Measurements from ENCODE around the gene UGT1A3. TPM values are rescaled to one million over a fixed set of nuclear protein-coding genes. Genes with fewer than 3 reads are reported as not detected.

The UGT1A3 gene
- total RNA-seq, 1 donor from 2014 or later = not detected

GRCh38 chr2:233691443-233692433 lies 37.1 kb upstream of the UGT1A3 start:
- H3K27me3 ChIP-seq (ENCODE audit: control insufficient read depth, insufficient read depth, low read length) = no peaks in the 10 kb centered on the region
- no peak for TF ChIP-seq CTCF (IDR thresholded peaks at IDR 0.05; ENCODE audit: insufficient read depth, low read length, poor library complexity, severe bottlenecking)
- no peaks in the 10 kb centered on the region for H3K36me3 ChIP-seq (ENCODE audit: control insufficient read depth, insufficient read depth, low read length)
- DNase-seq (ENCODE audit: low read depth) = no peak
- H3K4me3 ChIP-seq (ENCODE audit: low read depth, low read length) = no peak overlapping the region

- no peak for TF ChIP-seq CTCF (IDR thresholded peaks at IDR 0.05; ENCODE audit: insufficient read depth, low read length, poor library complexity, severe bottlenecking)
- no peak within 1 kb of the TSS for H3K4me3 ChIP-seq (ENCODE audit: low read depth, low read length)
These were observed 36.2 kb upstream of the UGT1A3 start, which contains the start of gene UGT1A6 for GRCh38 chr2:233692648-233693047. Gene UGT1A6 (plus strand): TSS chr2:233692890. CDS start chr2:233693005, 115 bp downstream.

GRCh38 chr2:233693963-233694362 lies 34.9 kb upstream of the UGT1A3 start:
- Histone ChIP-seq H3K4me3 (ENCODE audit: low read depth, low read length) (no peak overlapping the region), H3K27me3 (ENCODE audit: control insufficient read depth, insufficient read depth, low read length) (no peaks in the 10 kb centered on the region), H3K36me3 (ENCODE audit: control insufficient read depth, insufficient read depth, low read length) (no peaks in the 10 kb centered on the region)
- no peak for TF ChIP-seq CTCF (IDR thresholded peaks at IDR 0.05; ENCODE audit: insufficient read depth, low read length, poor library complexity, severe bottlenecking)
- no peak for DNase-seq (ENCODE audit: low read depth)

More at GRCh38 chr2:233692648-233693047, 36.2 kb upstream of the UGT1A3 start, which contains the start of gene UGT1A6:
- DNase-seq (ENCODE audit: low read depth) = no peak
- no peaks in the 10 kb centered on the region for H3K27me3 ChIP-seq (ENCODE audit: control insufficient read depth, insufficient read depth, low read length)
- no peaks in the 10 kb centered on the region for H3K36me3 ChIP-seq (ENCODE audit: control insufficient read depth, insufficient read depth, low read length)

- DNase-seq (ENCODE audit: low read depth) = no peak
- Histone ChIP-seq H3K4me3 (ENCODE audit: low read depth, low read length) (no peak overlapping the region), H3K27me3 (ENCODE audit: control insufficient read depth, insufficient read depth, low read length) (no peaks in the 10 kb centered on the region), H3K36me3 (ENCODE audit: control insufficient read depth, insufficient read depth, low read length) (no peaks in the 10 kb centered on the region)
- TF ChIP-seq CTCF (IDR thresholded peaks at IDR 0.05; ENCODE audit: insufficient read depth, low read length, poor library complexity, severe bottlenecking) = no peak
These were observed 30.1 kb upstream of the UGT1A3 start for GRCh38 chr2:233698740-233699139.

GRCh38 chr2:233699424-233700027 lies 29.3 kb upstream of the UGT1A3 start:
- Histone ChIP-seq H3K36me3 (ENCODE audit: control insufficient read depth, insufficient read depth, low read length) (no peaks in the 10 kb centered on the region), H3K4me3 (ENCODE audit: low read depth, low read length) (no peak overlapping the region), H3K27me3 (ENCODE audit: control insufficient read depth, insufficient read depth, low read length) (no peaks in the 10 kb centered on the region)
- no peak for DNase-seq (ENCODE audit: low read depth)
- TF ChIP-seq CTCF (IDR thresholded peaks at IDR 0.05; ENCODE audit: insufficient read depth, low read length, poor library complexity, severe bottlenecking) = no peak

Measured in kidney epithelial cell (primary cell).